HEK293T (cell line): Measurements from ENCODE around the gene VTI1A.

ENCODE experiments used
- BHLHE40 ChIP-seq: fragments of 450-650 bp; IDR thresholded peaks from 2 replicates; pipeline ENCODE4 v1.6.1; 2016; ENCODE audit warnings: mild to moderate bottlenecking, moderate library complexity, borderline replicate concordance
- ELF4 ChIP-seq: fragments of 450-650 bp; IDR thresholded peaks from 2 replicates; pipeline ENCODE4 v1.6.1; 2017; ENCODE audit warnings: antibody characterized with exemption
- SP1 ChIP-seq: fragments of 450-650 bp; IDR thresholded peaks from 2 replicates; pipeline ENCODE4 v1.6.1; 2017
- ZNF384 ChIP-seq: fragments of 450-650 bp; IDR thresholded peaks from 2 replicates; pipeline ENCODE4 v1.6.1; 2016

DNA sequence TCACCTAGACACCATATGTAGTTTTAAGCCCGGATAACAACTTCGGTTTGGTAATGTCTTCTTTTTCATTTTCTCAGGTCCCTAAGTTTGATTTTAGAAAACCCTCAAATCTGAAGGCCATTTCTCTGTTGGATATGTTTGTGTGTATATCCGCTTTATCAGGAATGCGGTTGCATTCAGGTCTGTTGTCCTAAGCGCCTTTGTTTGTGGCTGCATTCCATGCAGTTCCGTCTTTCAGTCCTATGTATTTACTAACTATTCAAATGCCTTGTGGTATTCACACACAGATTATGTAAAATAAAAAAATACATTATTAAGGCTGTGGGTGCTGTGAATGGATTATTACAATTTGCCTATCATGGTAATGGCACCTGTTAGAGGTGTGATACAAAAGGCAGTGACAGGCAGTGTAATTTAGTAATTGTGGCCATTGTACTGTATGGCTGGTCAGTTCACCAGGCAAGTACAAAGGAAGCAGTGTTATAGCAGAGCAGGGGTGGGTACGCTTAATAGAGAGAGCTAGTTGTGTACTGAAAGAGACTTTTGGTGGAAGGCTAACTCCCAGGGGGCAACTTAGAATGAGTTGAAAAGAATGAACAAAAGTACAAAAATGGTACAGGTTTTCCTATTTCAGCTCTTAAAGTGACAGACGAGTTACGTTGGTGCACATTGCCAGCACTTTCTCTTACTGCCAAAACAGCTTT lies 136.4 kb downstream of the VTI1A start:
- TF ChIP-seq ELF4 = no peak
- TF ChIP-seq ZNF384 = no peak
- no peak for TF ChIP-seq SP1
- TF ChIP-seq BHLHE40 = no peak
